Activated T-cell treated with anti-CD3 and anti-CD28 coated beads, Interleukin-2, amount 50 U/mL, for 72 hours (primary cell): ENCODE measurements around the gene TCAP. TPM values are rescaled to one million over a fixed set of nuclear protein-coding genes. Genes with fewer than 3 reads are reported as not detected.
A peak's percentile ranks its signal among the peaks of the same experiment; 100 is the strongest.
"Not testable (repeated sequence)": the region's sequence is repeated elsewhere in the genome, so short reads cannot be mapped to it uniquely, and the experiment has no call there.

Experiments
- ATAC-seq, 2 donors: fragments of 150-1000 bp; cut with Tn5 transposase; replicated peaks in 1 of 2; 2 replicates each; pipeline ENCODE4 v1.10.0; 2021; ENCODE audit warnings: moderate library complexity in 2 of 2, mild to moderate bottlenecking in 1 of 2
- DNase-seq, 2 donors: peaks; one replicate each; pipeline ENCODE4 v3.0.0; 2021 to 2022; ENCODE audit warnings: mixed read lengths in 1 of 2
- H3K27ac Mint-ChIP-seq: one replicate; pipeline ENCODE4 v1.8.0; 2022; ENCODE audit warnings: mild to moderate bottlenecking, moderate library complexity, mixed read lengths
- H3K27me3 Mint-ChIP-seq: one replicate; pipeline ENCODE4 v1.8.0; 2022; ENCODE audit warnings: low read depth, mixed read lengths
- H3K36me3 Mint-ChIP-seq, 2 donors: one replicate each; pipeline ENCODE4 v1.8.0; 2022; ENCODE audit warnings: mixed read lengths in 2 of 2, mild to moderate bottlenecking in 1 of 2; ENCODE audit not compliant: insufficient read depth in 2 of 2
- H3K4me1 Mint-ChIP-seq: one replicate; pipeline ENCODE4 v1.8.0; 2022; ENCODE audit warnings: low read depth, mixed read lengths
- H3K4me3 Mint-ChIP-seq, 2 donors: one replicate each; pipeline ENCODE4 v1.8.0; 2022; ENCODE audit warnings: mild to moderate bottlenecking in 2 of 2, mixed read lengths in 2 of 2, moderate library complexity in 2 of 2
- H3K9me3 Mint-ChIP-seq, 2 donors: one replicate each; pipeline ENCODE4 v1.8.0; 2022; ENCODE audit warnings: mixed read lengths in 2 of 2
- total RNA-seq, 2 donors: library from RNA; stranded (reverse); gene quantifications; one replicate each; pipeline ENCODE4 v1.2.3, GENCODE V29; 2022

Gene TCAP
- total RNA-seq, 2 donors from 2014 or later, result 1.4 to 1.5 TPM

GRCh38 chr17:39696731-39697130 lies 31.6 kb downstream of the TCAP start:
- ATAC-seq, result no peak

GRCh38 chr17:39697961-39698360 lies 32.8 kb downstream of the TCAP start:
- H3K36me3 Mint-ChIP-seq, result no peaks in the 10 kb centered on the region
- H3K4me1 Mint-ChIP-seq, result peaks cover 15% of the 10 kb centered on the region
- no peak overlapping the region for H3K4me3 Mint-ChIP-seq
- H3K9me3 Mint-ChIP-seq, result no peaks in the 10 kb centered on the region
- no peak for ATAC-seq
- DNase-seq, result no peak
- peaks cover 37% of the 10 kb centered on the region for H3K27me3 Mint-ChIP-seq
- H3K27ac Mint-ChIP-seq, result no peak overlapping the region

More at GRCh38 chr17:39696731-39697130, 31.6 kb downstream of the TCAP start:
- Mint-ChIP-seq H3K27me3 (peaks cover 27% of the 10 kb centered on the region), H3K4me3 (no peak overlapping the region), H3K27ac (no peak overlapping the region), H3K4me1 (peaks cover 15% of the 10 kb centered on the region), H3K9me3 (no peaks in the 10 kb centered on the region), H3K36me3 (no peaks in the 10 kb centered on the region)
- DNase-seq, result no peak

- Mint-ChIP-seq H3K27me3 (peaks cover 37% of the 10 kb centered on the region), H3K4me3 (peak overlapping the region; percentile 44 to 65), H3K4me1 (peaks cover 21% of the 10 kb centered on the region)
- DNase-seq, H3K36me3 Mint-ChIP-seq, ATAC-seq, H3K9me3 Mint-ChIP-seq, H3K27ac Mint-ChIP-seq: not testable (repeated sequence)
Measured at GRCh38 chr17:39699157-39699817, 34.1 kb downstream of the TCAP start.

GRCh38 chr17:39699818-39700147 lies 34.6 kb downstream of the TCAP start, which contains the start of gene ERBB2:
ERBB2 (plus strand) TSS chr17:39700064; CDS start chr17:39700239, 175 bp downstream.
- ATAC-seq (no peak), DNase-seq (no peak)
- H3K36me3 Mint-ChIP-seq, result no peaks in the 10 kb centered on the region
- H3K27me3 Mint-ChIP-seq, result peaks cover 37% of the 10 kb centered on the region
- peak within 1 kb of the TSS; percentile 44 to 65 for H3K4me3 Mint-ChIP-seq
- no peaks in the 10 kb centered on the region for H3K9me3 Mint-ChIP-seq
- H3K27ac Mint-ChIP-seq, result no peak within 1 kb of the TSS
- peaks cover 21% of the 10 kb centered on the region for H3K4me1 Mint-ChIP-seq

GRCh38 chr17:39700148-39700987 lies 35.2 kb downstream of the TCAP start:
- no peak overlapping the region for H3K4me3 Mint-ChIP-seq
- no peak overlapping the region for H3K27ac Mint-ChIP-seq
- H3K4me1 Mint-ChIP-seq, result peaks cover 21% of the 10 kb centered on the region
- H3K9me3 Mint-ChIP-seq, result no peaks in the 10 kb centered on the region
- peaks cover 37% of the 10 kb centered on the region for H3K27me3 Mint-ChIP-seq
- ATAC-seq (peak; percentile 15 to 18), DNase-seq (no peak)
- no peaks in the 10 kb centered on the region for H3K36me3 Mint-ChIP-seq

GRCh38 chr17:39701012-39701783 lies 36.0 kb downstream of the TCAP start:
- Mint-ChIP-seq H3K9me3 (no peaks in the 10 kb centered on the region), H3K4me1 (peaks cover 21% of the 10 kb centered on the region), H3K27me3 (peaks cover 37% of the 10 kb centered on the region), H3K27ac (no peak overlapping the region), H3K4me3 (no peak overlapping the region), H3K36me3 (no peaks in the 10 kb centered on the region)
- DNase-seq (no peak), ATAC-seq (no peak)

- H3K27me3 Mint-ChIP-seq, result peaks cover 37% of the 10 kb centered on the region
- H3K36me3 Mint-ChIP-seq, result no peaks in the 10 kb centered on the region
- no peaks in the 10 kb centered on the region for H3K9me3 Mint-ChIP-seq
- no peak overlapping the region for H3K4me3 Mint-ChIP-seq
- no peak overlapping the region for H3K27ac Mint-ChIP-seq
- DNase-seq (no peak), ATAC-seq (no peak)
- H3K4me1 Mint-ChIP-seq, result peaks cover 22% of the 10 kb centered on the region
Measured at GRCh38 chr17:39701784-39702422, 36.8 kb downstream of the TCAP start.

- no peak overlapping the region for H3K27ac Mint-ChIP-seq
- no peak overlapping the region for H3K4me3 Mint-ChIP-seq
- no peaks in the 10 kb centered on the region for H3K9me3 Mint-ChIP-seq
- H3K27me3 Mint-ChIP-seq, result peaks cover 37% of the 10 kb centered on the region
- peaks cover 28% of the 10 kb centered on the region for H3K4me1 Mint-ChIP-seq
- DNase-seq, result no peak
- no peaks in the 10 kb centered on the region for H3K36me3 Mint-ChIP-seq
- no peak for ATAC-seq
Measured at GRCh38 chr17:39702901-39703893, 38.0 kb downstream of the TCAP start.

GRCh38 chr17:39703913-39704312 lies 38.8 kb downstream of the TCAP start:
- H3K36me3 Mint-ChIP-seq, result no peaks in the 10 kb centered on the region
- H3K4me1 Mint-ChIP-seq, result peaks cover 28% of the 10 kb centered on the region
- no peaks in the 10 kb centered on the region for H3K9me3 Mint-ChIP-seq
- ATAC-seq (no peak), DNase-seq (no peak)
- H3K27ac Mint-ChIP-seq, result no peak overlapping the region
- peaks cover 35% of the 10 kb centered on the region for H3K27me3 Mint-ChIP-seq
- no peak overlapping the region for H3K4me3 Mint-ChIP-seq

GRCh38 chr17:39704821-39705551 lies 39.8 kb downstream of the TCAP start:
- ATAC-seq, result no peak
- H3K4me3 Mint-ChIP-seq, result no peak overlapping the region
- no peaks in the 10 kb centered on the region for H3K36me3 Mint-ChIP-seq
- no peaks in the 10 kb centered on the region for H3K9me3 Mint-ChIP-seq
- no peak overlapping the region for H3K27ac Mint-ChIP-seq
- peaks cover 24% of the 10 kb centered on the region for H3K27me3 Mint-ChIP-seq
- DNase-seq, result no peak
- H3K4me1 Mint-ChIP-seq, result peaks cover 22% of the 10 kb centered on the region

GRCh38 chr17:39705786-39706348 lies 40.7 kb downstream of the TCAP start:
- ATAC-seq (no peak), DNase-seq (no peak)
- H3K36me3 Mint-ChIP-seq, result no peaks in the 10 kb centered on the region
- H3K27ac Mint-ChIP-seq, result no peak overlapping the region
- peaks cover 17% of the 10 kb centered on the region for H3K4me1 Mint-ChIP-seq
- no peak overlapping the region for H3K4me3 Mint-ChIP-seq
- H3K27me3 Mint-ChIP-seq, result peaks cover 18% of the 10 kb centered on the region
- H3K9me3 Mint-ChIP-seq, result no peaks in the 10 kb centered on the region
